ENCODE data around the gene PIP4P1. TPM values are rescaled to one million over a fixed set of nuclear protein-coding genes. Genes with fewer than 3 reads are reported as not detected.

PIP4P1 gene
- total and polyA plus RNA-seq, 9 of the 15 experiments (the other 6 are each of a cell fraction or from before 2014, with no cell fraction given), result 5.3 to 20.9 (median 10.7) TPM

DNA sequence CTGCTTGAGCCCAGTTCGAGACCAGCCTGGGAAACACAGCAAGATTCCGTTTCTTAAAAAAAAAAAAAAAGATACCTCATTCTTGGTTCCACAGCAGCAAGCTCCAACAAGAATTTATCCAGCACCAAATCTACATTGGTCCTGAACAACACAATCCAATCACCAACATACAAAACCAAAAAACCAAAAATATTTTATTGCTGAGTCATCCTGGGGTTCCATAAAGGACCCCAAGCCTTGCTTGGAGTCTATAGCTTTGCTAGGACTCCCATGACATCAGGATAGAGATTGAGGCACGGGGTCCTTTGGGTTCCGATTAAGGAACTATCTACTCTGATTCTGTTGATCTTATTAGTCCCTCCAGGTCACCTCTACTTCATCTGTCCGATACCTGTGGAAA is 14.3 kb downstream of the PIP4P1 start:
- no peak overlapping the region for H3K27ac ChIP-seq (ENCODE audit: extremely low read depth, low read depth, low read length)
- no peak overlapping the region for H3K9ac ChIP-seq (ENCODE audit: insufficient read depth in 1 of 2, low read depth in 2 of 2, low read length in 2 of 2)
- peaks cover 61% of the 10 kb centered on the region; the same call in 2 of the 3 replicates for H3K36me3 ChIP-seq (ENCODE audit: control insufficient read depth, insufficient read depth, low read length)
- no peaks in the 10 kb centered on the region; a peak in 1 of 5 replicates for H3K4me1 ChIP-seq (replicated peaks in 1 of 2; ENCODE audit: control insufficient read depth in 2 of 2, insufficient read depth in 2 of 2, low read length in 2 of 2)
- no peaks in the 10 kb centered on the region for H3K9me1 ChIP-seq (ENCODE audit: control insufficient read depth, insufficient read depth, low read length)
- no peak overlapping the region for H3K4me3 ChIP-seq
- H3K9me3 ChIP-seq (replicated peaks; ENCODE audit: control insufficient read depth, insufficient read depth, low read depth, low read length), result no peaks in the 10 kb centered on the region
- in situ Hi-C loops (cut with MboI) (no loop called here), intact Hi-C loops (cut with micrococcal nuclease) (no loop called here)
- H3K27me3 ChIP-seq (ENCODE audit: control insufficient read depth in 2 of 2, insufficient read depth in 2 of 2, low read length in 2 of 2), result no peaks in the 10 kb centered on the region
- DNase-seq (ENCODE audit: extremely low read depth in 1 of 4, low spot score in 3 of 4) (no peak), ATAC-seq (no peak), FAIRE-seq (no peak)
- CTCF ChIA-PET (ENCODE audit: low intra/inter-chr PET ratio), result no interaction called here
- POLR2A ChIA-PET, result interaction anchor here (0.5 kb wide), 1 partner anchor 8 kb away, joined by 3 read pairs; no protein-coding TSS in a partner anchor
- no peaks in the 10 kb centered on the region for H3K79me2 ChIP-seq (ENCODE audit: control insufficient read depth, insufficient read depth, low read length)
- BruUV-seq (replicated peaks), result no TSS peak
- no peak overlapping the region for H2AFZ ChIP-seq (ENCODE audit: low read depth, low read length)
- 94% methylated on average over 5 of the region's 5 CpGs for WGBS (ENCODE audit: insufficient coverage, low coverage, missing lambda C conversion rate)
- H4K20me1 ChIP-seq (replicated peaks; ENCODE audit: control insufficient read depth, insufficient read depth, low read length), result no peaks in the 10 kb centered on the region
- TF ChIP-seq MAFK (IDR thresholded peaks at IDR 0.05; ENCODE audit: low read length) (peak; percentile 46; the same call in 1 of the 2 replicates), LCOR (CRISPR knock-in tag; IDR thresholded peaks at IDR 0.05) (no peak), NFE2 (IDR thresholded peaks at IDR 0.05; ENCODE audit: low read depth) (peak; percentile 72), RBM14 (IDR thresholded peaks at IDR 0.05; ENCODE audit: borderline replicate concordance, insufficient read depth, low read depth, low read length) (no peak), ZNF316 (IDR thresholded peaks at IDR 0.05) (peak; percentile 60), C11orf30 (IDR thresholded peaks at IDR 0.05; ENCODE audit: low read depth) (peak; percentile 39; the same call in 1 of the 2 replicates), SIN3A (IDR thresholded peaks at IDR 0.05; ENCODE audit: borderline replicate concordance in 2 of 2, control insufficient read depth in 1 of 2, low read depth in 2 of 2, low read length in 2 of 2) (no peak), MAFG (tag; conservative IDR thresholded peaks at IDR 0.05) (peak; percentile 78), GTF2E2 (tag; IDR thresholded peaks at IDR 0.05) (no peak), NFE2L1 (tag; IDR thresholded peaks at IDR 0.05; ENCODE audit: borderline replicate concordance, low read depth) (peak; percentile 57; the same call in 1 of the 2 replicates), ZNF324 (CRISPR knock-in tag; IDR thresholded peaks at IDR 0.05) (no peak), MAFF (IDR thresholded peaks at IDR 0.05; ENCODE audit: low read length) (peak; percentile 65; the same call in 1 of the 2 replicates), PKNOX1 (IDR thresholded peaks at IDR 0.05) (no peak), ADNP (tag; IDR thresholded peaks at IDR 0.05) (no peak), NR2C1 (IDR thresholded peaks at IDR 0.05) (no peak), NR2C1 (tag; IDR thresholded peaks at IDR 0.05) (no peak)
- TF ChIP-seq, protein P1, sequence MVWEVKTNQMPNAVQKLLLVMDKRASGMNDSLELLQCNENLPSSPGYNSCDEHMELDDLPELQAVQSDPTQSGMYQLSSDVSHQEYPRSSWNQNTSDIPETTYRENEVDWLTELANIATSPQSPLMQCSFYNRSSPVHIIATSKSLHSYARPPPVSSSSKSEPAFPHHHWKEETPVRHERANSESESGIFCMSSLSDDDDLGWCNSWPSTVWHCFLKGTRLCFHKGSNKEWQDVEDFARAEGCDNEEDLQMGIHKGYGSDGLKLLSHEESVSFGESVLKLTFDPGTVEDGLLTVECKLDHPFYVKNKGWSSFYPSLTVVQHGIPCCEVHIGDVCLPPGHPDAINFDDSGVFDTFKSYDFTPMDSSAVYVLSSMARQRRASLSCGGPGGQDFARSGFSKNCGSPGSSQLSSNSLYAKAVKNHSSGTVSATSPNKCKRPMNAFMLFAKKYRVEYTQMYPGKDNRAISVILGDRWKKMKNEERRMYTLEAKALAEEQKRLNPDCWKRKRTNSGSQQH (CRISPR knock-in tag; IDR thresholded peaks at IDR 0.05), result no peak
- TF ChIP-seq, protein P2, sequence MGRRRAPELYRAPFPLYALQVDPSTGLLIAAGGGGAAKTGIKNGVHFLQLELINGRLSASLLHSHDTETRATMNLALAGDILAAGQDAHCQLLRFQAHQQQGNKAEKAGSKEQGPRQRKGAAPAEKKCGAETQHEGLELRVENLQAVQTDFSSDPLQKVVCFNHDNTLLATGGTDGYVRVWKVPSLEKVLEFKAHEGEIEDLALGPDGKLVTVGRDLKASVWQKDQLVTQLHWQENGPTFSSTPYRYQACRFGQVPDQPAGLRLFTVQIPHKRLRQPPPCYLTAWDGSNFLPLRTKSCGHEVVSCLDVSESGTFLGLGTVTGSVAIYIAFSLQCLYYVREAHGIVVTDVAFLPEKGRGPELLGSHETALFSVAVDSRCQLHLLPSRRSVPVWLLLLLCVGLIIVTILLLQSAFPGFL (CRISPR knock-in tag; IDR thresholded peaks at IDR 0.05), result no peak
- H3K4me2 ChIP-seq (ENCODE audit: insufficient read depth, low read length), result no peak overlapping the region
